Measurements from ENCODE around the gene UBE2D2.
A peak's percentile ranks its signal among the peaks of the same experiment; 100 is the strongest.

UBE2D2 gene

GRCh38 chr5:139636207-139636792, 75.2 kb downstream of the UBE2D2 start:
- no peak for DNase-seq

GRCh38 chr5:139636975-139637408, 75.9 kb downstream of the UBE2D2 start:
- DNase-seq, result no peak

- peak; percentile 70 for DNase-seq
These were observed 76.4 kb downstream of the UBE2D2 start for GRCh38 chr5:139637438-139638089.

GRCh38 chr5:139638090-139638735, 77.1 kb downstream of the UBE2D2 start:
- peak; percentile 24 for DNase-seq

- DNase-seq, result no peak
These were observed 77.8 kb downstream of the UBE2D2 start for GRCh38 chr5:139638736-139639618.

- DNase-seq, result no peak
These were observed 78.7 kb downstream of the UBE2D2 start for GRCh38 chr5:139639619-139640380.

GRCh38 chr5:139640421-139641115, 79.4 kb downstream of the UBE2D2 start:
- no peak for DNase-seq

- DNase-seq, result no peak
These were observed 80.3 kb downstream of the UBE2D2 start for GRCh38 chr5:139641116-139642080.

- DNase-seq, result no peak
These were observed 81.1 kb downstream of the UBE2D2 start for GRCh38 chr5:139642213-139642612.

- DNase-seq, result no peak
These were observed 82.0 kb downstream of the UBE2D2 start for GRCh38 chr5:139642891-139643871.

- no peak for DNase-seq
These were observed 82.9 kb downstream of the UBE2D2 start for GRCh38 chr5:139644001-139644456.

- no peak for DNase-seq
These were observed 83.7 kb downstream of the UBE2D2 start for GRCh38 chr5:139644646-139645429.

GRCh38 chr5:139645430-139645871, 84.3 kb downstream of the UBE2D2 start:
- DNase-seq, result no peak

GRCh38 chr5:139646111-139646510, 85.0 kb downstream of the UBE2D2 start:
- DNase-seq, result no peak

GRCh38 chr5:139646912-139647505, 85.9 kb downstream of the UBE2D2 start:
- DNase-seq, result no peak

GRCh38 chr5:139647506-139648204, 86.5 kb downstream of the UBE2D2 start:
- DNase-seq, result no peak
